Measurements from ENCODE around the gene CALHM4. TPM values are rescaled to one million over a fixed set of nuclear protein-coding genes. Genes with fewer than 3 reads are reported as not detected.

CALHM4 gene
- total RNA-seq, 3 donors from 2014 or later, result not detected

DNA sequence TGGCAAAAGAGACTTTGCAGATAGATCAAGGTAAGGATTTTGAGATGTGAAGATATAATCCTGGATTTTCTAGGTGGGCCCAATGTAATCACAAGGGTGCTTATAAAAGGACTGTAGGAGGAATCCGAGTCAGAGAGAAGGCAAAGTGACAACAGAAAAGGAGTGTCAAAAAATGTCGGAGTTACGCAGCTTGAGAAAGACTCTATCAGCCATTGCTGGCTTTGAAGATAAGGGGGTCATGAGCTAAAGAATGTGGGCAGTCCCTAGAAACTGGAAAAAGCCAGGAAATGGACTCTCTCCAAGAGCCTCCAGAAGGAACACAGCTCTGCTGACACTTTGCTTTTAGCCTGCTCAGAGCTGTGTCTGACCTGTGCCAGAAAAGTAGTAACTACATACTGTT is 9.1 kb downstream of the CALHM4 start:
- no peaks in the 10 kb centered on the region for H3K9me3 ChIP-seq
- intact Hi-C loops (cut with DNase I, micrococcal nuclease), result no loop called here
- no peaks in the 10 kb centered on the region for H3K4me1 ChIP-seq (ENCODE audit: low read depth)
- no peak for DNase-seq
- TF ChIP-seq, protein P1, sequence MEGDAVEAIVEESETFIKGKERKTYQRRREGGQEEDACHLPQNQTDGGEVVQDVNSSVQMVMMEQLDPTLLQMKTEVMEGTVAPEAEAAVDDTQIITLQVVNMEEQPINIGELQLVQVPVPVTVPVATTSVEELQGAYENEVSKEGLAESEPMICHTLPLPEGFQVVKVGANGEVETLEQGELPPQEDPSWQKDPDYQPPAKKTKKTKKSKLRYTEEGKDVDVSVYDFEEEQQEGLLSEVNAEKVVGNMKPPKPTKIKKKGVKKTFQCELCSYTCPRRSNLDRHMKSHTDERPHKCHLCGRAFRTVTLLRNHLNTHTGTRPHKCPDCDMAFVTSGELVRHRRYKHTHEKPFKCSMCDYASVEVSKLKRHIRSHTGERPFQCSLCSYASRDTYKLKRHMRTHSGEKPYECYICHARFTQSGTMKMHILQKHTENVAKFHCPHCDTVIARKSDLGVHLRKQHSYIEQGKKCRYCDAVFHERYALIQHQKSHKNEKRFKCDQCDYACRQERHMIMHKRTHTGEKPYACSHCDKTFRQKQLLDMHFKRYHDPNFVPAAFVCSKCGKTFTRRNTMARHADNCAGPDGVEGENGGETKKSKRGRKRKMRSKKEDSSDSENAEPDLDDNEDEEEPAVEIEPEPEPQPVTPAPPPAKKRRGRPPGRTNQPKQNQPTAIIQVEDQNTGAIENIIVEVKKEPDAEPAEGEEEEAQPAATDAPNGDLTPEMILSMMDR (IDR thresholded peaks at IDR 0.05), result no peak
- H3K36me3 ChIP-seq (ENCODE audit: low read depth), result no peaks in the 10 kb centered on the region
- H3K4me3 ChIP-seq, result no peak overlapping the region
- no peak for ATAC-seq

GRCh38 chr6:116563830-116564229 is 10.3 kb downstream of the CALHM4 start:
- ATAC-seq, result no peak
- Histone ChIP-seq H3K36me3 (ENCODE audit: low read depth) (no peaks in the 10 kb centered on the region), H3K4me3 (no peak overlapping the region), H3K9me3 (no peaks in the 10 kb centered on the region), H3K4me1 (ENCODE audit: low read depth) (no peaks in the 10 kb centered on the region)
- TF ChIP-seq, protein P1 (IDR thresholded peaks at IDR 0.05), result no peak
- no peak for DNase-seq
- intact Hi-C loops (cut with DNase I, micrococcal nuclease), result no loop called here

- no peak overlapping the region for H3K4me3 ChIP-seq
- no peaks in the 10 kb centered on the region for H3K9me3 ChIP-seq
- TF ChIP-seq, protein P1 (IDR thresholded peaks at IDR 0.05), result no peak
- no peak for ATAC-seq
- H3K36me3 ChIP-seq (ENCODE audit: low read depth), result no peaks in the 10 kb centered on the region
- DNase-seq, result no peak
- H3K4me1 ChIP-seq (ENCODE audit: low read depth), result no peaks in the 10 kb centered on the region
- intact Hi-C loops (cut with DNase I, micrococcal nuclease), result no loop called here
Observed at GRCh38 chr6:116564311-116564710, 10.8 kb downstream of the CALHM4 start.

GRCh38 chr6:116564921-116565872 is 11.6 kb downstream of the CALHM4 start:
- Histone ChIP-seq H3K4me3 (no peak overlapping the region), H3K4me1 (ENCODE audit: low read depth) (peaks cover 4% of the 10 kb centered on the region), H3K36me3 (ENCODE audit: low read depth) (no peaks in the 10 kb centered on the region), H3K9me3 (no peaks in the 10 kb centered on the region)
- TF ChIP-seq, protein P1 (IDR thresholded peaks at IDR 0.05), result no peak
- peak; percentile 34 for ATAC-seq
- intact Hi-C loops (cut with DNase I, micrococcal nuclease), result no loop called here
- peak in 2 of 3 donors; percentile 7 to 53 for DNase-seq

- H3K36me3 ChIP-seq (ENCODE audit: low read depth), result no peaks in the 10 kb centered on the region
Observed at GRCh38 chr6:116568111-116568510, 14.6 kb downstream of the CALHM4 start.

More at GRCh38 chr6:116568111-116568510, 14.6 kb downstream of the CALHM4 start:
- intact Hi-C loops (cut with DNase I, micrococcal nuclease), result no loop called here
- DNase-seq (no peak), ATAC-seq (no peak)
- Histone ChIP-seq H3K9me3 (no peaks in the 10 kb centered on the region), H3K4me3 (no peak overlapping the region), H3K4me1 (ENCODE audit: low read depth) (peaks cover 12% of the 10 kb centered on the region)
- TF ChIP-seq, protein P1 (IDR thresholded peaks at IDR 0.05), result no peak
